Measurements from ENCODE around the gene CMC1. TPM values are rescaled to one million over a fixed set of nuclear protein-coding genes. Genes with fewer than 3 reads are reported as not detected.
"Not testable (repeated sequence)": the region's sequence is repeated elsewhere in the genome, so short reads cannot be mapped to it uniquely, and the experiment has no call there.

CMC1 gene, protein sequence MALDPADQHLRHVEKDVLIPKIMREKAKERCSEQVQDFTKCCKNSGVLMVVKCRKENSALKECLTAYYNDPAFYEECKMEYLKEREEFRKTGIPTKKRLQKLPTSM
- 8.9 TPM for total RNA-seq (ENCODE audit: unreplicated experiment)
- long read RNA-seq, full-length matches to known transcripts = 4 of 5 reads
- long read RNA-seq, partial matches to known transcripts = 0 of 5 reads
- long read RNA-seq, other reads (novel, unspliced or antisense) = 1 of 5 reads

DNA sequence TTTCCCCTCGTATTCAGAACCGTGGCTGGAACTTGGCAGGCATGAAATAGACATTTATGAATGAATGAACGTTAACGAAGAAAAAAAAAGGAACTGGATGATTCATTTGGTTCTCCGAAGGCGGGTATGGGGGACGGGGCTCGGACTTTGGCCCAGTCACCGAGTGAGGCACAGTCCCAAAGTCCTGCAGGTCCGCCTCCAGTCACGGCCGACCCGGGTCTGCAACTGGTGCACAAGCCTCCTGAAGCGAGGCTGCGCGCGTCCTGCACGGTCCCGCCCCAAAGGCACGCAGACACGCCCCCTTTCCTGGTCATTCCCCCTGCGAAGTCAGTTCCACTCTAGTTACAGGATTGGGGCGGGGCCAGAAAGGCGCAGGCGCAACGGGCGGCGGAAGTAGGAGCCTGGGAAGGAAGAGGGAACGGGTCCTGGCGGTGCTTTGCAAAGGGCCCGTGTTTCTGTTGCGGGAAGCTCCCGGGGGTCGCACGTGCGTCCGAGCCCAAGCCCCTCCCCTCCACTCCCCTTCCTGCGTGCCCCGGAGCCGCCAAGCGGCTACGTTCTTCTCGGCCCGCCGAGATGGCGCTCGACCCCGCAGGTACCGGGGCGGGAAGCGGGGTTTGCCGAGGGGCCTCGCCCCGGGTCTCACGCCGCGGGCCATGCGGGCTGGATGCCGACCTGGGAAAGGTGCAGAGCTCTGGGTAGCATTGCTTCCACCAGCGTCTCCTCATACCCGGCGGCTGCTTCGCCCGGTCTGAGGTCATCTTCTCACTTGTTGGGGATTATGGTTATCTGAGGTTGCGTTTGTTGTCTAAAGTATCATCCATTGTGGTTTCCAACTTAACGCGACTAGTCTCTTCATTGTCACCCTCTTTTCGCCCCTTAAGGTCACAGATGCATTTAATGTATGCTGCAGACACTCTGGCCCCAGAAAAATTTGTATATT is at the start of gene CMC1:
CMC1 (plus strand) TSS at position 399 of the 940 bp plus-strand sequence; CDS start at position 574, 175 bp downstream.
- H3K9me3 Mint-ChIP-seq (ENCODE audit: unreplicated experiment) = no peaks in the 10 kb centered on the region
- H3K4me1 Mint-ChIP-seq (ENCODE audit: unreplicated experiment) = peaks cover 13% of the 10 kb centered on the region
- peak within 1 kb of the TSS; percentile 68 for H3K27ac Mint-ChIP-seq (ENCODE audit: unreplicated experiment)
- no peaks in the 10 kb centered on the region for H3K36me3 Mint-ChIP-seq (ENCODE audit: low read depth, unreplicated experiment)
- H3K27me3 Mint-ChIP-seq (ENCODE audit: unreplicated experiment) = no peaks in the 10 kb centered on the region
- TF ChIP-seq, protein P1, sequence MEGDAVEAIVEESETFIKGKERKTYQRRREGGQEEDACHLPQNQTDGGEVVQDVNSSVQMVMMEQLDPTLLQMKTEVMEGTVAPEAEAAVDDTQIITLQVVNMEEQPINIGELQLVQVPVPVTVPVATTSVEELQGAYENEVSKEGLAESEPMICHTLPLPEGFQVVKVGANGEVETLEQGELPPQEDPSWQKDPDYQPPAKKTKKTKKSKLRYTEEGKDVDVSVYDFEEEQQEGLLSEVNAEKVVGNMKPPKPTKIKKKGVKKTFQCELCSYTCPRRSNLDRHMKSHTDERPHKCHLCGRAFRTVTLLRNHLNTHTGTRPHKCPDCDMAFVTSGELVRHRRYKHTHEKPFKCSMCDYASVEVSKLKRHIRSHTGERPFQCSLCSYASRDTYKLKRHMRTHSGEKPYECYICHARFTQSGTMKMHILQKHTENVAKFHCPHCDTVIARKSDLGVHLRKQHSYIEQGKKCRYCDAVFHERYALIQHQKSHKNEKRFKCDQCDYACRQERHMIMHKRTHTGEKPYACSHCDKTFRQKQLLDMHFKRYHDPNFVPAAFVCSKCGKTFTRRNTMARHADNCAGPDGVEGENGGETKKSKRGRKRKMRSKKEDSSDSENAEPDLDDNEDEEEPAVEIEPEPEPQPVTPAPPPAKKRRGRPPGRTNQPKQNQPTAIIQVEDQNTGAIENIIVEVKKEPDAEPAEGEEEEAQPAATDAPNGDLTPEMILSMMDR (IDR thresholded peaks at IDR 0.05; ENCODE audit: unreplicated experiment) = no peak
- H3K4me3 Mint-ChIP-seq (ENCODE audit: unreplicated experiment) = peak within 1 kb of the TSS; percentile 91
- peak; percentile 96 for DNase-seq (ENCODE audit: low spot score)

DNA sequence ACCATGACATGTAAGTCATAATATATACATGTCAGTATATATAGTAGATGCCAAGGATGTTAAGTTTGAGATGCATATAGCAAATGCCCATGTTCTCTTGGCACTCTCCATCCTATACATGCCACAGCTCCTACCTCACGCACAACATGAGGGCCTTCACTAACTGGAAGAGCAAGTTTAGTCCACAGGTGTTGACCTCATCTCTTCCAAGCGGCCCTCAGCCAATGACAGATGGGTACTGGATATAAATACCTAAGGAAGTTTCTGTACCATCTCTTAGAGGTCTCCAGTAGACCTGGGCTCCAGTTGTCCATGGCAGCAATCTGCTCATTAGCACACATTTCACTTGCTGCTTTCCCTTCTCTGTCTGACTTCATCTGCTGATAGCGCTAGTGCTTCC is 43.3 kb upstream of the CMC1 start:
- H3K4me3 Mint-ChIP-seq (ENCODE audit: unreplicated experiment) = no peak overlapping the region
- no peak overlapping the region for H3K27ac Mint-ChIP-seq (ENCODE audit: unreplicated experiment)
- H3K4me1 Mint-ChIP-seq (ENCODE audit: unreplicated experiment) = no peaks in the 10 kb centered on the region
- H3K27me3 Mint-ChIP-seq (ENCODE audit: unreplicated experiment) = peaks cover 3% of the 10 kb centered on the region
- TF ChIP-seq, protein P1 (IDR thresholded peaks at IDR 0.05; ENCODE audit: unreplicated experiment) = no peak
- H3K9me3 Mint-ChIP-seq (ENCODE audit: unreplicated experiment) = no peaks in the 10 kb centered on the region
- no peaks in the 10 kb centered on the region for H3K36me3 Mint-ChIP-seq (ENCODE audit: low read depth, unreplicated experiment)
- no peak for DNase-seq (ENCODE audit: low spot score)

DNA sequence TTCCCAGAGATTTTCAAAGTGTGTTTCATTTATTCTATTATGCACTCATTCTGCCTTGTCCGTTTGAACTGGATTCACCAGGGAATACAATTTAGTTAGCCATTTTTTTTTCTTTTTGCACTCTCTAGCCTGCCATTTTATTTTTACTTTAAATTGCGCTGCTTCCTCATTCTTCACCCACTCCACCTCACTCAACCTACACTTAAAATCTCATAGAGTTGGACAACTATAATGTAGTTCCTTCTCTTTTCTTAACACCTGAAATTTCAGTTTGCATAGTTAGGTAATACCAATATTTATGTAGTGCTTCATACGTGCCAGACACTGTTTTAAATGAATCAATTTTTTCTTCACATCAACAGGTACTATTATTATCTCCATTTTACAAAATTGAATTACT is 42.4 kb upstream of the CMC1 start:
- H3K4me1 Mint-ChIP-seq (ENCODE audit: unreplicated experiment) = no peaks in the 10 kb centered on the region
- no peak overlapping the region for H3K4me3 Mint-ChIP-seq (ENCODE audit: unreplicated experiment)
- no peaks in the 10 kb centered on the region for H3K9me3 Mint-ChIP-seq (ENCODE audit: unreplicated experiment)
- TF ChIP-seq, protein P1 (IDR thresholded peaks at IDR 0.05; ENCODE audit: unreplicated experiment) = no peak
- no peak overlapping the region for H3K27ac Mint-ChIP-seq (ENCODE audit: unreplicated experiment)
- no peaks in the 10 kb centered on the region for H3K36me3 Mint-ChIP-seq (ENCODE audit: low read depth, unreplicated experiment)
- DNase-seq (ENCODE audit: low spot score) = no peak
- peaks cover 2% of the 10 kb centered on the region for H3K27me3 Mint-ChIP-seq (ENCODE audit: unreplicated experiment)

DNA sequence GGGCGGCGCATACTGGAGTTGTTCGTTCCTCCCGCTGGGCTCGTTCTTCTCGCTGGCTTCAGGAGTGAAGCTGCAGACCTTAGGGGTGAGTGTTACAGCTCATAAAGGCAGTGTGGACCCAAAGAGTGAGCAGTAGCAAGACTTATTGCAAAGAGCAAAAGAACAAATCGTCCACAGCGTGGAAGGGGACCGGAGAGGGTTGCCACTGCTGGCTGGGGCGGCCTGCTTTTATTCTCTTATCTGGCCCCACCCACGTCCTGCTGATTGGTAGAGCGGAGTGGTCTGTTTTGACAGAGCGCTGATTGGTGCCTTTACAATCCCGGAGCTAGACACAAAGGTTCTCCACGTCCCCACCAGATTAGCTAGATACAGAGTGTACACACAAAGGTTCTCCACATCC is 41.8 kb upstream of the CMC1 start:
- not testable (repeated sequence) for H3K4me3 Mint-ChIP-seq (ENCODE audit: unreplicated experiment); H3K9me3 Mint-ChIP-seq (ENCODE audit: unreplicated experiment); DNase-seq (ENCODE audit: low spot score); H3K27ac Mint-ChIP-seq (ENCODE audit: unreplicated experiment); H3K4me1 Mint-ChIP-seq (ENCODE audit: unreplicated experiment); H3K36me3 Mint-ChIP-seq (ENCODE audit: low read depth, unreplicated experiment); H3K27me3 Mint-ChIP-seq (ENCODE audit: unreplicated experiment)

DNA sequence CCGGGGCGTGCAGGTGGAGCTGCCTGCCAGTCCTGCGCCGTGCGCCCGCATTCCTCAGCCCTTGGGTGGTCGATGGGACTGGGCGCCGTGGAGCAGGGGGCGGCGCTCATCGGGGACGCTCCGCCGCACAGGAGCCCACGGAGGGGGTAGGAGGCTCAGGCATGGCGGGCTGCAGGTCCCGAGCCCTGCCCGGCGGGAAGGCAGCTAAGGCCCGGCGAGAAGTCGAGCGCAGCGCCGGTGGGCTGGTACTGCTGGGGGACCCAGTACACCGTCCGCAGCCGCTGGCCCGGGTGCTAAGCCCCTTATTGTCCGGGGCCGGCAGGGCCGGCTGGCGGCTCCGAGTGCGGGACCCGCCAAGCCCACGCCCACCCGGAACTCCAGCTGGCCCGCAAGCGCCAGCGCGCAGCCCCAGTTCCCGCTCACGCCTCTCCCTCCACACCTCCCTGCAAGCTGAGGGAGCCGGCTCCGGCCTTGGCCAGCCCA is 41.0 kb upstream of the CMC1 start:
- not testable (repeated sequence) for H3K27ac Mint-ChIP-seq (ENCODE audit: unreplicated experiment); H3K36me3 Mint-ChIP-seq (ENCODE audit: low read depth, unreplicated experiment); H3K4me1 Mint-ChIP-seq (ENCODE audit: unreplicated experiment); H3K27me3 Mint-ChIP-seq (ENCODE audit: unreplicated experiment); H3K9me3 Mint-ChIP-seq (ENCODE audit: unreplicated experiment); H3K4me3 Mint-ChIP-seq (ENCODE audit: unreplicated experiment); DNase-seq (ENCODE audit: low spot score)
